ENCODE measurements around the gene METTL17. TPM values are rescaled to one million over a fixed set of nuclear protein-coding genes. Genes with fewer than 3 reads are reported as not detected.
"Not testable (repeated sequence)": the region's sequence is repeated elsewhere in the genome, so short reads cannot be mapped to it uniquely, and the experiment has no call there.

METTL17 gene, protein sequence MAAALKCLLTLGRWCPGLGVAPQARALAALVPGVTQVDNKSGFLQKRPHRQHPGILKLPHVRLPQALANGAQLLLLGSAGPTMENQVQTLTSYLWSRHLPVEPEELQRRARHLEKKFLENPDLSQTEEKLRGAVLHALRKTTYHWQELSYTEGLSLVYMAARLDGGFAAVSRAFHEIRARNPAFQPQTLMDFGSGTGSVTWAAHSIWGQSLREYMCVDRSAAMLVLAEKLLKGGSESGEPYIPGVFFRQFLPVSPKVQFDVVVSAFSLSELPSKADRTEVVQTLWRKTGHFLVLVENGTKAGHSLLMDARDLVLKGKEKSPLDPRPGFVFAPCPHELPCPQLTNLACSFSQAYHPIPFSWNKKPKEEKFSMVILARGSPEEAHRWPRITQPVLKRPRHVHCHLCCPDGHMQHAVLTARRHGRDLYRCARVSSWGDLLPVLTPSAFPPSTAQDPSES
- 86.6 TPM for polyA plus RNA-seq
- long read RNA-seq, donor 1, partial matches to known transcripts: 12 of 22 reads
- long read RNA-seq, donor 1, other reads (novel, unspliced or antisense): 0 of 22 reads
- long read RNA-seq, donor 2, transcript METTL17-201 (14 exons, 1,749 nt): major isoform, 11 of 17 reads
- long read RNA-seq, donor 2, partial matches to known transcripts: 0 of 17 reads
- long read RNA-seq, donor 2, other reads (novel, unspliced or antisense): 0 of 17 reads
- long read RNA-seq, donor 3: 0 reads
- long read RNA-seq, donor 4: 0 reads
- long read RNA-seq, donor 5, transcript METTL17-201 (14 exons, 1,749 nt): major isoform, 5 of 10 reads
- long read RNA-seq, donor 5, partial matches to known transcripts: 0 of 10 reads
- long read RNA-seq, donor 5, other reads (novel, unspliced or antisense): 0 of 10 reads
- long read RNA-seq, donor 6, partial matches to known transcripts: 0 of 7 reads
- long read RNA-seq, donor 6, other reads (novel, unspliced or antisense): 0 of 7 reads
- long read RNA-seq, donor 7, partial matches to known transcripts: 0 of 7 reads
- long read RNA-seq, donor 7, other reads (novel, unspliced or antisense): 0 of 7 reads
- long read RNA-seq, donor 8, transcript METTL17-224 (14 exons, 1,529 nt): minor isoform, 5 of 47 reads
- long read RNA-seq, donor 8, transcript METTL17-201 (14 exons, 1,749 nt): major isoform, 13 of 47 reads
- long read RNA-seq, donor 8, partial matches to known transcripts: 14 of 47 reads
- long read RNA-seq, donor 8, other reads (novel, unspliced or antisense): 0 of 47 reads
- long read RNA-seq, donor 9, transcript METTL17-202 (13 exons, 1,586 nt): minor isoform, 5 of 20 reads
- long read RNA-seq, donor 9, transcript METTL17-201 (14 exons, 1,749 nt): major isoform, 7 of 20 reads
- long read RNA-seq, donor 9, partial matches to known transcripts: 0 of 20 reads
- long read RNA-seq, donor 9, other reads (novel, unspliced or antisense): 0 of 20 reads
- long read RNA-seq, donor 10, transcript METTL17-201 (14 exons, 1,749 nt): major isoform, 5 of 26 reads
- long read RNA-seq, donor 10, transcript METTL17-216 (13 exons, 1,605 nt): major isoform, 5 of 26 reads
- long read RNA-seq, donor 10, partial matches to known transcripts: 6 of 26 reads
- long read RNA-seq, donor 10, other reads (novel, unspliced or antisense): 0 of 26 reads
- long read RNA-seq, donor 11, partial matches to known transcripts: 5 of 12 reads
- long read RNA-seq, donor 11, other reads (novel, unspliced or antisense): 0 of 12 reads

- Histone ChIP-seq H3K4me1 (ENCODE audit: control insufficient read depth, insufficient read depth, low read length) (peaks cover 15% of the 10 kb centered on the region), H3K9me3 (ENCODE audit: control insufficient read depth, low read depth, low read length) (no peaks in the 10 kb centered on the region), H3K27ac (ENCODE audit: low read length) (peak within 1 kb of the TSS; percentile 83), H3K4me3 (ENCODE audit: low read length) (peak within 1 kb of the TSS; percentile 71), H3K36me3 (ENCODE audit: control insufficient read depth, insufficient read depth, low read length) (peaks cover 30% of the 10 kb centered on the region), H3K27me3 (ENCODE audit: control insufficient read depth, insufficient read depth, low read length) (no peaks in the 10 kb centered on the region)
- DNase-seq: peak; percentile 94 to 98
- WGBS (ENCODE audit: insufficient coverage, low lambda C conversion rate): 0% methylated on average over 1 of the region's 42 CpGs
Observed at GRCh38 chr14:20989787-20990600, at the start of gene METTL17. METTL17 (plus strand) TSS chr14:20989980; CDS start chr14:20990003, 23 bp downstream.

GRCh38 chr14:20945146-20945545, 44.6 kb upstream of the METTL17 start:
- not testable (repeated sequence) for H3K9me3 ChIP-seq (ENCODE audit: control insufficient read depth, low read depth, low read length); H3K27me3 ChIP-seq (ENCODE audit: control insufficient read depth, insufficient read depth, low read length); H3K4me1 ChIP-seq (ENCODE audit: control insufficient read depth, insufficient read depth, low read length); H3K4me3 ChIP-seq (ENCODE audit: low read length); DNase-seq; H3K36me3 ChIP-seq (ENCODE audit: control insufficient read depth, insufficient read depth, low read length); H3K27ac ChIP-seq (ENCODE audit: low read length)
- WGBS (ENCODE audit: insufficient coverage, low lambda C conversion rate): no CpG with 5 or more reads among the region's 6 CpGs

- not testable (repeated sequence) for H3K4me1 ChIP-seq (ENCODE audit: control insufficient read depth, insufficient read depth, low read length); DNase-seq; H3K27ac ChIP-seq (ENCODE audit: low read length); H3K9me3 ChIP-seq (ENCODE audit: control insufficient read depth, low read depth, low read length); H3K27me3 ChIP-seq (ENCODE audit: control insufficient read depth, insufficient read depth, low read length); H3K36me3 ChIP-seq (ENCODE audit: control insufficient read depth, insufficient read depth, low read length); H3K4me3 ChIP-seq (ENCODE audit: low read length)
- 100% methylated on average over 1 of the region's 9 CpGs for WGBS (ENCODE audit: insufficient coverage, low lambda C conversion rate)
Observed at GRCh38 chr14:20946707-20947106, 43.1 kb upstream of the METTL17 start.

DNA sequence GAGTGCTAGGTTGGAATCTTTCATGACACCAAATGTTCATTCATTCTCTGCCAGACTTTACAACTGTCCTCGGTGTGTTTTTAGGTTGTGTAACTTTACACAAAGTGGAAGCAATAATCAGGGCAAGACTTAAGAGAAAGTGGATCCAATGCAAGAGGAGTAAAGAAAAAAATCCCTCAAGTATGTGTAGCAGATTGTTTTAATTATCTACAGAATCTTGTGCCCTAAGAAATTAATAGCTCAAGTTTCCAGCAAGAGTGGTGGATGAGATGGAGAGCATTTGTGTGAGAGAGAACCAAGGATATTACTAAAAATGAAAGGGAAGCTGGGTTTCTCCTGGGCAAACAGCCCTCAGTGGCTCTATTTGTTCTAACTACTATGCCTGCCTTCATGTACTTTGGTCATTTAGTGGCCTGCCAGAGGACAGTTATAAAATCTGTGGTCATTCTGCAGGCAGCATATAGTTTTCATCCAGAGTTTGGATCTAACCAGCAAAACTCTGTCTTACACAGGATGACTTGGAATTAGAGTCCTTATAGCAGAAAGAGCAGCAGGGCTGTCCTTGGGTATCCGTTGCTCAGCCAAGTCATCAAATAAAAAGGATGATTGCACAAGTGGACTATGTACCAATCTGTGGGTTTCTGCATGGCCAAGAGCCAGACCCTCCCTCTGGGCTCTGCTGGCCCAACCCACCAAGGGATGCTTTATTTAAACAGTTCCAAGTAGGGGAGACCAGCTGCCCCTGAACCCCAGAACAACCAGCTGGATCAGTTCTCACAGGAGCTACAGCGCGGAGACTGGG, 34.8 kb upstream of the METTL17 start, which contains the start of gene RNASE2:
Gene RNASE2, plus strand, starts transcription at position 752 of the 802 bp plus-strand sequence. CDS start 285 bp downstream, outside the sequence.
- not testable (repeated sequence) for H3K4me1 ChIP-seq (ENCODE audit: control insufficient read depth, insufficient read depth, low read length); H3K9me3 ChIP-seq (ENCODE audit: control insufficient read depth, low read depth, low read length); H3K27me3 ChIP-seq (ENCODE audit: control insufficient read depth, insufficient read depth, low read length); H3K27ac ChIP-seq (ENCODE audit: low read length); H3K36me3 ChIP-seq (ENCODE audit: control insufficient read depth, insufficient read depth, low read length); H3K4me3 ChIP-seq (ENCODE audit: low read length)
- no CpG with 5 or more reads among the region's 4 CpGs for WGBS (ENCODE audit: insufficient coverage, low lambda C conversion rate)
- DNase-seq: peak in 1 of 2 donors; percentile 19

- not testable (repeated sequence) for H3K9me3 ChIP-seq (ENCODE audit: control insufficient read depth, low read depth, low read length); H3K4me1 ChIP-seq (ENCODE audit: control insufficient read depth, insufficient read depth, low read length); H3K36me3 ChIP-seq (ENCODE audit: control insufficient read depth, insufficient read depth, low read length); DNase-seq; H3K27me3 ChIP-seq (ENCODE audit: control insufficient read depth, insufficient read depth, low read length); H3K27ac ChIP-seq (ENCODE audit: low read length); H3K4me3 ChIP-seq (ENCODE audit: low read length)
- 80% methylated on average over 1 of the region's 5 CpGs for WGBS (ENCODE audit: insufficient coverage, low lambda C conversion rate)
Observed at GRCh38 chr14:20955538-20955873, 34.3 kb upstream of the METTL17 start.

DNA sequence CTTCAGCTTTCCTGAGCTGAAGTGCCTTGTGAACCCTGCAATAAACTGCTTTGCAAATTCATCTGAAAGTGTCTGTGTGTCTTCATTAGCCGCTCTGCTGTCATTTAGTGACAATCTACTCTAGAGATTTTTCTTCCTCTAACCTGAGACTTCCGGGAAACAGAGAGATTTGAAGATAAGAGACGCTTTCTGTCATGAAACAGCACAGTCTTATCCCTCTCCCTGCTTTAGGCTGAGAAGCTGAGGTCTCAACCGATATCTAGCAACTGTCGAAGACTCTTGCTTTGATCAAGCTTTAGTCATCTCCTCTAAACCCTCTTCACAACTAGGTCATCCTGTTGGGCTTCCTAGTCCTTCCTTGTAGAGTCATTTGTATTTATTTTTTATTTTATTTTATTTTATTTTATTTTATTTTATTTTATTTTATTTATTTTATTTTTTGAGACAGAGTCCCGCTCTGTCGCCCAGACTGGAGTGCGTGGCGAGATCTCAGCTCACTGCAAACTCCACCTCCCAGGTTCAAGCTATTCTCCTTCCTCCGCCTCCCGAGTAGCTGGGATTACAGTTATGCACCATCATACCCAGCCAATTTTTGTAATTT, 33.3 kb upstream of the METTL17 start:
- WGBS (ENCODE audit: insufficient coverage, low lambda C conversion rate): 100% methylated on average over 5 of the region's 11 CpGs
- Histone ChIP-seq H3K9me3 (ENCODE audit: control insufficient read depth, low read depth, low read length) (no peaks in the 10 kb centered on the region), H3K4me3 (ENCODE audit: low read length) (no peak overlapping the region), H3K4me1 (ENCODE audit: control insufficient read depth, insufficient read depth, low read length) (no peaks in the 10 kb centered on the region), H3K27me3 (ENCODE audit: control insufficient read depth, insufficient read depth, low read length) (no peaks in the 10 kb centered on the region), H3K27ac (ENCODE audit: low read length) (no peak overlapping the region), H3K36me3 (ENCODE audit: control insufficient read depth, insufficient read depth, low read length) (no peaks in the 10 kb centered on the region)
- DNase-seq: no peak

- H3K4me1 ChIP-seq (ENCODE audit: control insufficient read depth, insufficient read depth, low read length); H3K36me3 ChIP-seq (ENCODE audit: control insufficient read depth, insufficient read depth, low read length); H3K4me3 ChIP-seq (ENCODE audit: low read length); H3K9me3 ChIP-seq (ENCODE audit: control insufficient read depth, low read depth, low read length); H3K27ac ChIP-seq (ENCODE audit: low read length); DNase-seq; H3K27me3 ChIP-seq (ENCODE audit: control insufficient read depth, insufficient read depth, low read length): not testable (repeated sequence)
Observed at GRCh38 chr14:20958946-20959345, 30.8 kb upstream of the METTL17 start.

- no CpG with 5 or more reads among the region's 3 CpGs for WGBS (ENCODE audit: insufficient coverage, low lambda C conversion rate)
- H3K9me3 ChIP-seq (ENCODE audit: control insufficient read depth, low read depth, low read length): no peaks in the 10 kb centered on the region
- no peak overlapping the region for H3K4me3 ChIP-seq (ENCODE audit: low read length)
- no peak for DNase-seq
- no peaks in the 10 kb centered on the region for H3K27me3 ChIP-seq (ENCODE audit: control insufficient read depth, insufficient read depth, low read length)
- H3K27ac ChIP-seq (ENCODE audit: low read length): no peak overlapping the region
- peaks cover 6% of the 10 kb centered on the region for H3K4me1 ChIP-seq (ENCODE audit: control insufficient read depth, insufficient read depth, low read length)
- H3K36me3 ChIP-seq (ENCODE audit: control insufficient read depth, insufficient read depth, low read length): no peaks in the 10 kb centered on the region
Observed at GRCh38 chr14:20969336-20969735, 20.4 kb upstream of the METTL17 start.

All from large intestine (tissue), 12 donors.